ENCODE measurements around the gene CRACR2A.

CRACR2A gene

GRCh38 chr12:3595721-3596120 lies 157.2 kb downstream of the CRACR2A start:
- no peak for DNase-seq (ENCODE audit: low read depth)

- no peak for DNase-seq (ENCODE audit: low read depth)
Measured at GRCh38 chr12:3594966-3595365, 157.9 kb downstream of the CRACR2A start.

- DNase-seq (ENCODE audit: low read depth), result no peak
Measured at GRCh38 chr12:3593906-3594483, 158.9 kb downstream of the CRACR2A start.

- no peak for DNase-seq (ENCODE audit: low read depth)
Measured at GRCh38 chr12:3592856-3593625, 159.9 kb downstream of the CRACR2A start.

- DNase-seq (ENCODE audit: low read depth), result no peak
Measured at GRCh38 chr12:3589745-3590144, 163.2 kb downstream of the CRACR2A start.

- no peak for DNase-seq (ENCODE audit: low read depth)
Measured at GRCh38 chr12:3587402-3588013, 165.4 kb downstream of the CRACR2A start.

GRCh38 chr12:3583656-3584334 lies 169.1 kb downstream of the CRACR2A start:
- DNase-seq (ENCODE audit: low read depth), result no peak

GRCh38 chr12:3580094-3580749 lies 172.7 kb downstream of the CRACR2A start:
- DNase-seq (ENCODE audit: low read depth), result no peak

- no peak for DNase-seq (ENCODE audit: low read depth)
Measured at GRCh38 chr12:3579446-3580093, 173.3 kb downstream of the CRACR2A start.

- DNase-seq (ENCODE audit: low read depth), result no peak
Measured at GRCh38 chr12:3578557-3578956, 174.4 kb downstream of the CRACR2A start.

GRCh38 chr12:3576891-3577290 lies 176.0 kb downstream of the CRACR2A start:
- DNase-seq (ENCODE audit: low read depth), result no peak

- no peak for DNase-seq (ENCODE audit: low read depth)
Measured at GRCh38 chr12:3574986-3575385, 177.9 kb downstream of the CRACR2A start.

- DNase-seq (ENCODE audit: low read depth), result no peak
Measured at GRCh38 chr12:3572560-3572959, 180.3 kb downstream of the CRACR2A start.

GRCh38 chr12:3571724-3572123 lies 181.2 kb downstream of the CRACR2A start:
- DNase-seq (ENCODE audit: low read depth), result no peak

GRCh38 chr12:3571323-3571722 lies 181.6 kb downstream of the CRACR2A start:
- DNase-seq (ENCODE audit: low read depth), result no peak

GRCh38 chr12:3568695-3569094 lies 184.2 kb downstream of the CRACR2A start:
- no peak for DNase-seq (ENCODE audit: low read depth)

GRCh38 chr12:3565985-3566384 lies 186.9 kb downstream of the CRACR2A start:
- no peak for DNase-seq (ENCODE audit: low read depth)
